Measurements from ENCODE around the gene APBA2.

DNA sequence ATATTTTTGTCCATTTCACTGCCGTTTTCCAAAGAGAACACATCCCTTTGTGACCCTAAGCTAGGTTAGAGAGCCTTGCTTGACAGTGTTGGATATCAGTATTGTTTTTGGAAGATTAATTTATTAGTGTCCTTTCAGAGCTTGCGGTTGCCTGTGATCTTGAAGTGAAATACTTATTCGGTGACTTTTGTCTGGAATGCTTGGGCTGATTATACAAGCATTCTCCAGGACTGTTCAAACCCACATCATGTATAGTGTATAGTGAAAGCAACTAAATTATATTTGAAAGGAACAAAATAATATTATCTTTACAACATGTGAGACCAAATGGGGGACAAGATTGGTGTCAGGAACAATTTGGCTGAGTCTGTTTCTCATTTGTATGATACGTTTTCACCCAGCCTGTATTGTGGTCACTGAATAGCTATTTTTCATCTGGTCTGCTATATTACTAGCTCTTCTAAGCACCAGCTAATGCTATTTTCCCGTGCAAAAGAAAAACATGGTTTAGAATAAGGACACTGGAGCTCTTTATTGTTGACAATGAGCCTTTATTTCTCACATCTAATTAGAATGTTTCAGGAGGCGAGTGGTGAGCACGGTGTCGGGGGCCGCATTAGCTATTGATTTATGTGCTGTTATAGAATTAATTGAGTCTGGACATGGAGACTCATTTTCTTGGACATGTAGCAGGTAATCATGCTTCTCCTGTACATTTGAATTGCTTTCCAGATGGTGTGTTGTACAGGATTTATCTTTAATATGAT is 158.1 kb downstream of the APBA2 start:
- TF ChIP-seq CTCF (IDR thresholded peaks at IDR 0.05; ENCODE audit: low read depth, low read length) (no peak), EZH2phosphoT487 (IDR thresholded peaks at IDR 0.05; ENCODE audit: low read depth) (no peak)
